HG03045 (cell line): Measurements from ENCODE around the gene ARHGDIG.
"Not testable (repeated sequence)": the region's sequence is repeated elsewhere in the genome, so short reads cannot be mapped to it uniquely, and the experiment has no call there.

Experiments
- ATAC-seq: cut with Tn5 transposase; IDR thresholded peaks from one replicate; pipeline ENCODE4 v1.9.1; 2021; ENCODE audit warnings: mild to moderate bottlenecking, moderate library complexity; ENCODE audit not compliant: unreplicated experiment

ARHGDIG gene

DNA sequence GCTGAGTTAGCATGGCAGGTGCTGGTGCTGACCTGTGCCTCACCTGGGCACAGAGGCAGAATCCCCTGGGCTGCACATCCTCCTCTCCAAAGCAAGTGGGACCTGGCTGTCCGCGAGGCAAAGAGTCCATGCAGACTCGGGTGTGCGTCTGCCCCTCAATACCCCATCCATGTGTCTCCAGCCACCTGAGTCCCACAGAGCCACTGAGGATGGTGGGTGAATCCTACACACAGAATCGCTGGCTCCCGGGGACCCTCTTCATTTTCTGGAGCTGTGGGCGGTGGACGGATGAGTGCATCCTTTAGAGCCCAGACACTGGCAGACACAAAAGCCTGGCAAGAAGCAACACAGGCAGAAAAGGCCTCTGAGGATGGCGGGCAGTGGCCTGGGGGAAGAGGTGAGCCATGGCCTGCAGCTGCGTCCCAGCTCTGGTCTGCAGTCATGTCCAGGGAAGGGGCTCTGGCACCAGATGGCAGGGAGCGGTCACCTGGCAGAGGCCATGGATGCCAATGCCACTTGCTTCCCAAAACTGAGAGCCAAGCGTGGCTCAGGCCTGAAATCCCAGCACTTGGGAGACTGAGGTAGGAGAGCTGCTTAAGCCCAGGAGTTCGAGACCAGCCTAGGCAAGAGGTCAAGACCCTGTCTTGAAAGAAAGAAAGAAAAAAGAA, 42.2 kb downstream of the ARHGDIG start:
- ATAC-seq, result no peak

DNA sequence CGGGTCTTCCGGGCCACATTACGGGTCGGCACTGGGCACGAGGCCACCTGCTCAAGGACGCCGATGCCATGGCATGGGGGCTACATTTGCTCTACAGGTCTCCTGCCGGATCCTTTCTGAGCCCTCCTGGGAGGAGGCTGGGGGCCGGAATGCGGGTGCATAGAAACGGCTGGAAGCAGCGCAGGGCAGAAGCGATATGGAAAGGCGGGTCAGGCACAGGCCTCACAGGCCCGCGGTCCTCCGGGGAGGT, 43.7 kb downstream of the ARHGDIG start:
- no peak for ATAC-seq

DNA sequence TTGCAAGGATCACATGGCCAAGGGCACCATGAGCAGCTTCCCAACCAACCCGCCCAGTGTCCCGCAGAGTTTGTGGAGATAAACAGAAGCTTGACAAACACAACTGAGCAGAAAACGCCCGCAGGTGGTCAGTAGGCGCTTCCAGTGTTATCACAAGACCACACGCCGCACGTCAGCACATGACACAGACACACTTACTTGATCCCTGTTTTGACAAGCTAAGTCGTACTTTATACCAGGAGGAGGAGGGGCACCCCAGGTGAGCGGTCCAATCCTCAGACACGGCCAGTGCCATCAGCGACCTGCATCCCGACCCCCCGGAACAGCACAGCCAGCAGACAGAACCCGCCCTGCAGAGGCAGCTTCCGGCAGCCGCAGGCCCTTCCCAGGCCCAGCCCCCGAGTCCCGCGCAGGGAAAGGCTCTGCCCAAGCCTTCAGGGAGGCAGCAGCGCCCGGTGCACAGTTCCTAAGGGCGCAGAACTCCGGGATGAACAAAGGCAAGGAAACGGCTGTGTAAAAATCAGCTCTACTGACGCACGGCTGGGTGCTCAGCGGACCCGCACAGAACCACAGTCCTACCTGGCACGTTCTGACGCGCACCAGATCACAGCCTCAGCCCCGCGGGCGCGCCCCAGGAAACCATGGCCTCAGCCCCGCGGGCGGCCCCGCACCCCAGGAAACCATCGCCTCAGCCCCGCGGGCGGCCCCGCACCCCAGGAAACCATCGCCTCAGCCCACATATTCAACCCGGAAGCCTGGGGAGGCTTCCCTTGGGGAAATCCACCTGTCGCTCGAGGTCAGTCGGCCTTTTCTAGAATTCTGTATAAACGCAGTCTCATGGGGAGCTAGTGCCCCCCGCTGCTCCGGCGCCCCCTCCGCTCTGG, 44.3 kb downstream of the ARHGDIG start:
- no peak for ATAC-seq

- no peak for ATAC-seq
These were observed 45.2 kb downstream of the ARHGDIG start for GRCh38 chr16:325375-326145.

GRCh38 chr16:330741-331140, 50.4 kb downstream of the ARHGDIG start:
- no peak for ATAC-seq

GRCh38 chr16:331181-331814, 50.9 kb downstream of the ARHGDIG start:
- not testable (repeated sequence) for ATAC-seq
